ENCODE data around the gene GBGT1.
A peak's percentile ranks its signal among the peaks of the same experiment; 100 is the strongest.

GBGT1 gene

DNA sequence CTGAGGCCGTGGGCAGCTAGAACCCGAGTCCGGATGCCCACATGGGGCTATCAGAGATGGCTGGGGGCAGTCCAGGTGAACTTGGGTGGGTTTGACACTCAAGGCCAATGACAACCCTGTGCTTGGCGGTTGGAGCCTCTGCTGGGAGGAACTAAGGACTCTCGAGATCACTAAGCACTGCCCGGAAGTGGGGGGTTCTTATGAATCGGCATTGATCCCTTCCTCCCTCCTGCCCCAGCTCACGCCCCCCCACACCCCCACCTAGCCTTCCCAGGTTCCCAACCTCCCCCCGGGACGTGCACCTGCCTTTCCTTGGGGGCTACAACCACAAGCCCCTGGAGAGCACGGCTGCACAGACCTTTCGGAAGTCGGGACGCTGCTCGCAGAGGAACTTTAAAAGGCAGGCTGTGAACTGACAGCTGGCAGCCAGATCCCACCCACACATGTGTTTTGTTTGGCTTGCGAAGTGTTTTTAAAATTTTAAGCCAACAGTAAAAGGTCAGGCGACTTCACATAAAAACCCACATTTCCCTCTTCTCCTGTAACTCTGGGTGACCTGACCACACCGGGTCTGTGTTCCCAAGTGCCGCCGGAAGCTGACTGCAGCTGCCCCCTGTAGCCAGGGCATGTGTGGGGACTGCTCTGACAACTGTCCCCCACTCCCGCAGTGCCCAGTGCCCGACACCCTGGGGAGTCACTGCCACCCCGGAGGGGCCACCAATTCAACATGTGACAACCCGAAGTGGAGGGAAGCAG, 37.6 kb downstream of the GBGT1 start:
- peak; percentile 76 for DNase-seq (ENCODE audit: low spot score)

DNA sequence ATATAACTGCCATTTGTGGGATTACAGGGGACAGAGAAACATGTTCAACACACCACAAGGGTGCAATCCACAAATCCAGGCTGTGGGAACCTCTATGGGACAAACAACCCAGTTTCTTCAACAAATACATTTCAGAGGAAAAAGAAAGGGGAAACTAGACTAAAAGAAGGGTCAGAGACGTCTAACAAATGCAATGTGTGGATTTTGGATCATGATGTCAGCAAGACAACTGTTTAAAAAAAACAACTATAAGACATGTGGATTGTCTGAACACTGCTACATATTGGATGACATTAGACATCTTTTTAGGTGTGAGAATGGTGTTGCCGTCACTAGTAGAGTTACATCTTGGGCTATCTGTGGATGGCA, 38.8 kb downstream of the GBGT1 start:
- no peak for DNase-seq (ENCODE audit: low spot score)

DNA sequence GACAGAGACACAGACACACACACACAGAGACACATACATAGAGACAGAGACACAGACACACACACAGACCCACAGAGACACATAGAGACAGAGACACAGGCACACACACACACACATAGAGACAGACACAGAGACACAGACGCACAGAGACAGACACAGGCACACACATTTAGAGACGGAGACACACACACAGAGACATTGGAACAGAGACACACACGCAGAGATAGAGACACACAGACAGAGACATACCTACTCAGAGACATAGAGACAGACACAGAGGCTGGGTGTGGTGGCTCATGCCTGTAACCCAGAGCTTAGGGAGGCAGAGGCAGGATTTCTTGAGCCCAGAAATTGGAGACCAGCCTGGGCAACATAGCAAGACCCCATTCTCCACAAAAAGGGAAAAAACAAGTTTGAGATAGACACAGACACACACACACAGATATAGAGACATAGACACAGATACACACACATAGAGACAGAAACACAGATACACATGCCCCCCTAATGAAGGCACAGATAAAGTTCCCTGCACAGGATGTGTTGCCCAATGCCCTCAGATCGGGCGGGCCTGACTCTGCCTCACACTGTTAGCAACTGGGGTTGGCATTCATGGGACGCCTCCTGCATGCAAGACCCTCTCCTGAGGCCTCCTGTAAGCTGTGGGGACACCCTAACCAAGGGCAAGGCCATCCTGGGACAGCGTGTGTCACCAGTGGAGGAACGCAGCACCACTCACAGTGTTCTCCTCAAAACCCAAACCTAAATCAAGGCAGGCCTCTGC, 39.4 kb downstream of the GBGT1 start:
- DNase-seq (ENCODE audit: low spot score): no peak

DNA sequence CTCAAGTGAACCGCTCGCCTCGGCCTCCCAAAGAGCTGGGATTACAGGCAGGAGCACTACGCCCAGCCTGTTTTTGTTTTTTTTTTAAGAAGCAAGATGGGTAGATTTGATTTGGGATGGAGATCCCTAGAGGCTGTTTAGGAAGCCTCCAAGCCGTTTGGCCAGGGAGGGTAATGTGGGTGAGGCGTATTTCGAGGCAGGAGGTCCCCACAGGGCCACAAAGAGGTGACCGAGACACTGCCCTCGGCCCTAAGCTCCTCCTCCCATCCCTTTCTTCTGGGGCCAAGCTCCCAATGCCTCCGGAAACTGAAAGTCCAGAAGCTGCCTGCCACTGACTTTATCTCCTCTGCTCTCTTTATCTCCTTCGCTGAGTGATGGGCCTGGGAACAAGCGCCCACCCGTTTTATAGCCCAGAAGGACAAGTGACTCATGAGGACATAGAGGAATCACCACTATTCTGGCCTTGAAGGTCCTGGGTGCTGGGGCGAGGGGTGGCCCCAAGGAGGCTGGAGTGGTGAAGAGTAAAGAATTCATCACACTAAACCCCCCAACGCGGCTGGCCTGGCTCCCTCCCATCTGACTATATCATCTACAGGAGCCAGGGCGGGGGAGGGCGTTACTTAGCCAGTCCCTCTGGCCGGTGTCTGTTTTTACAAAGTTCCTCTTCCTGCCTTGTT, 40.6 kb downstream of the GBGT1 start:
- DNase-seq (ENCODE audit: low spot score): peak; percentile 29

DNA sequence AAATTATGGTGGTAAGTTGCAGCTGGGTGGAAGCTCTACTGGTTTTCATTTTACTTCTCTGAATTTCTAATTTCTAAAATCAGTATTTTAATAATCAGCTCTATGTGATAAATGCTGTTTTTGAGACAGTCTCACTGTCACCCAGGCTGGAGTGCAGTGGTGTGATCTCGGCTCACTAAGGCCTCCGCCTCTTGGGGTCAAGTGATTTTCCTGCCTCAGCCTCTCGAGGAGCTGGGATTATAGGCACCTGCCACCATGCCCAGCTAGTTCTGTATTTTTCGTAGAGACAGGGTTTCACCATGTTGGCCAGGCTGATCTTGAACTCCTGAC, 41.1 kb downstream of the GBGT1 start:
- DNase-seq (ENCODE audit: low spot score): no peak

DNA sequence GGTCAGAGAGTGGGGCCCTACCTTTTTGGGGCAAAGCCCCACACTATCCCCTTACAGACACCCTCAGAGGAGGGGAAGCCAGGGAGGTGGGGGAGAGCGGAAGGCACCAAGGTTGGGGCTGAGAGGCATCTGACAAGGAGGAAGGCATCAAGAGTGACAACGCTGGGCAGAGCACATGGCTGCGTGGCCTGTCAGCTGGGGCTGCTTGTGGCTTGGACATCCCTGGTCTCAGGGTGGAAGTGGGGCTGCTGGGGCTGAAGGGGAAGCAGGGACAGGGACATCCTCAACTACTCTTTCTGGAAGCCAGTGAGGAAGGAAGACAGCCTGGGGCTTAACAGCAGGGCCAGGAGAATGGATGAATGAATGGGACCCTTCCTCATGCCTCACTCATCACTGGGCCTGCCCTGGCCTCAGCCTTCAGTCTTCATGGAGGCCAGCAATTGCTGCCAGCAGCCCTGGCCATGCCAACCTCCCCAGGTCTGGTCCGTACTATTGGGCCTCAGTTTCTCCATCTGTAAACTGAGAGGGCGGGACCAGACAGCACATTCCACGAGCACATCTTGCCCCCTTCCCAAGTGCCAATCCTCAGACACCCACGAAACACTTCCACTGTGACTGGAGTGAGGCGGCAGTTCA, 41.7 kb downstream of the GBGT1 start:
- no peak for DNase-seq (ENCODE audit: low spot score)

DNA sequence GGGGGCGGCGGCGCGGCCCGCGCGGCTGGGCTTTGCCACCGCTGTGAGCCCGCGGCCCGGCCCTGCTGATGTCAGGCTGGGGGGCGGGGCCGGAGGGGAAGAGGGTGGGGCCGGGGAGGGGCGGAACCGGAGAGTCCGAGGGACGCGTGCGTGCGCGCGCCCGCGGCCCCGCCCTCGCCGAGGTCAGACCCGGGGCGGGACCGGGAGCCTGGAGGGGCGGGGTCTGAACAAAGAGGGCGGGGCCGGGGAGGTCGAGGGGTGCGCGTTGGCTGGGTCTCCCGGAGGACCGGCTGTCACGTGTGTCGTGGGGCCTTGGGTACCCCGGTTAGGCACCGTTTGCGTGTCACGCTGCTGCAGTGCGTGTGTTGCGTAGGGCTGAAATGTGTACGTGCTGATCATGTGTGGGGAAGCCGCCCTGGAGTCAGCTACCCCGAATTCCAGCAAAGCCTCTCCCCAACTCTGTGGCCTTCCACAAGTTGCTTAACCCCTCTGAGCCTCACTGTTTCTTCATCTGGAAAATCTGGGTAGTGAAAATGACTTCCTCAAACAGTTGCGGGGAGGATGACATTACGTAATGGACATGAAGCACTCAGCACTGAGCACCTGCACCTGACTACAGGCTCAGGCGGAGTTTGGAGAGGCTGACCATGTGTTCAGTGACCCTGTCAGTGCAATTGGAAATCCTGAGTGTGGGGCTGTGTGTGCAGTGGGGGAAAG, 42.4 kb downstream of the GBGT1 start, which contains the start of gene RALGDS:
TSS of gene RALGDS (minus strand) at position 43 of the 717 bp plus-strand sequence. CDS start 86 bp downstream, outside the sequence.
- DNase-seq (ENCODE audit: low spot score): peak; percentile 99

DNA sequence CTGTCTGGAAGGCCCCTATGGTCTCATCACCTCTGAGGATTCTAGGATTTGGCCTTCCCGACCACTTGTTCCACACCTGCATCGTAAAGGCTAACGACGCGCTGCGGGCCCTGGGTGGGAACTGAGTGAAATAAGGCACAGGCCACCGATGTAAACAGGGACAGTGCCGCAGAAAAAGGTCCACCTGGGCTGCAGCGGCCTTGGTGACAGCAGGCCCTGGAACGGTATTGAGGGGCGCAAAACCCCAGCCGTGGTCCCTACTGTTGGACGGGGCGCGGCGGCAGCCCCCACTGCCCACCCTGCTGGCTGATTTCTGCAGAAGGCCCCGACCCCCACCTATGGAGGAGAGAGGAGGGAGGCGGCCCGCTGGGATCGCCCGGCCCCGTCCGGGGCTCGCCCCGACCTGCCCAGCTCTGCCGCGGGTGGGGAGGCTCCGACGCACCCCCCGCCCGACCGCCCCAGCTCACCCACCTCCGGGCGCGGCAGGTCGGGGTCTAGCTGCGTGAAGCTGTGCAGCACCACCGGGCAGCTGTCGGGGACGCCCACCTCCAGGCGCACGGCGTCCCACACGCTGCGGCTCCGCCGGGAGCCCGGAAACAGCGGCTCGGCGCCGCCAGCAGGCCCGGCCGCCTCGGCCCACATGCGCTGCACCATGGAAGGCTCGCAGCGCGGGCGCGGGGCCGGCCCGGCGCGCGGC, 43.1 kb downstream of the GBGT1 start:
- DNase-seq (ENCODE audit: low spot score): peak; percentile 22

DNA sequence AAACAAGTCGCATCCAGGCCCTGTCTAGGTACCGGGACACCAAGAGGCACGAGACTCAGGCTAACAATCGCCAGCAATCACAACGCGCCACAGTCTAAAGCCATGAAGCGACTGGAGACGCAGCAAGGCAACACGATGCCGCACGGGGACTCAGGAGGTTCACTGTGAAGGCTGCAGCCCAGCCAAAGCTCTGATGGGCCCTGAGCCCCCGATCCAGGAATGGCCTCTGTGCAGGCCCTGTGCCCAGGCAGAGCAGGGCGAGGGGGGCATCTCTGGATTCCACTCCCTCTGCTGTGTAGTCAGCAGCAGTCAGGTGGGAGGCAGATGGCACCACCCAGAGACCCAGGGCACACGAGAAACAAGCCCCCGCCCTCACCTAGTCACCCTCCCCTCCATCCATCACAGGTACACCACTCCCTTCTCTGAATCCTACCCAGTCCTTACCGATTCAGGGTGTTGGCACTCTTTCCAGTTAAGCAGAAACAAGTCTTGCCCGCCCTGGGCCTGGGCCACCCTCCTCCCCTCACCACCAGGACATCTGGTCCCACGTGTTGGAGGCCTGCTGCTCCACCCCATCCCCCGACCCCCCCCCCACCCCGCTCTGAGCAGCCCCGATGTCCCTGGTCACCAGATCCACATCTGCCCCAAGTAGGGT, 43.7 kb downstream of the GBGT1 start:
- peak; percentile 27 for DNase-seq (ENCODE audit: low spot score)

DNA sequence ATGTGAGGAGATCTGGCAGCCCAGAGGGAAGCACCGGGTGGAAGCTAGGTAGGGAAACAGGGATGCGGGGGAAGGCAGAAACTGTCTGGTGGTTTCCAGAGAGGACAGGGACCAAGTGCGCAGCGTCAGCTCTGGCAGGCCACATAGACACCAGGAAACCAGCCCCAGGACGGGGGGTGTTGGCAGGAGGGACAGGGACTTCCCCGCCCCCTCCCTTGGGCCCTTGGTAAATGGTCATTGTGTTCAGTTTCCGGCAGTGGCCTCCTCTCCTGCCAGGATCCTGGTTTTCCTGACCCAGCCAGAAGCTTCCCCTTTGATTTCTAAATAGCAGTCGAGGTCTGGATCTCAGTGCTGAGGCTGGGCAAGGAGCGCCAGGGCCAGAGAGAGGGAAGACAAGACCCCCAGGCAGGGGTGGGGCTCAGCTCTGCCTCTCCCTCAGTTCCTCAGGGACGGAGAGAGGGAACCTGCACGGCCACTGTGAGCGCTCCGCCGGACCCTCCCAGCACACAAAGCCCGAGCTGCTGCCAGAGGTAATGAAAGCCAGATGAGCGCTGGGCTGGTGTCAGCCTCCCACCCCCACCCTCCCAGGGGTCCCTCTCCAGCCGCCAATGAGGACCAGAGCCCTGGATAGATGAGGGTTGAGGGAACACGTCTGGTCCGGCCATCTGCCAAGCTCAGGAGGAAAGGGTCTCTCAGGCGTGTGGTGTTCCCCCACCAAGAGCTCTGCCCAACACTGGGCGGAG, 44.4 kb downstream of the GBGT1 start:
- peak; percentile 50 for DNase-seq (ENCODE audit: low spot score)

DNA sequence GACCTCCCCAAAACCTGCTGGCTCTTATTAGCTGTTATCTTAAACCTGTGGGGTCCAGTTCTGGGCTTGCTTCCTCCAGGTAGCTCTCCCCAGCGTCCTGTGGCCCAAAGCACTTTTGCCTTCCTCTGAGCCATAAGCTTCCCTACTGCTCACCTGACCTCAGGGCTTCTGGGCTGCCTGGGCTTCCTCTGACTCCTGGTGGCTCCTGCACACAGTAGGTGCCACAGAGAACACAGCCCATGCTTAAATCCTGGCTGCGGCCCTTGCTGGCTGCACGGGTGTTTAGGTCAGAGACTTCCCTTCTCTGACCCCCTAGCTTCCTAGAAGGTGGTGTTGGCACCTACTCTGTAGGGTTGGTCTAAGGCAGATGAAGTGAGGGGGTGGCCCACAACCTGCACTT, 45.1 kb downstream of the GBGT1 start:
- no peak for DNase-seq (ENCODE audit: low spot score)

DNA sequence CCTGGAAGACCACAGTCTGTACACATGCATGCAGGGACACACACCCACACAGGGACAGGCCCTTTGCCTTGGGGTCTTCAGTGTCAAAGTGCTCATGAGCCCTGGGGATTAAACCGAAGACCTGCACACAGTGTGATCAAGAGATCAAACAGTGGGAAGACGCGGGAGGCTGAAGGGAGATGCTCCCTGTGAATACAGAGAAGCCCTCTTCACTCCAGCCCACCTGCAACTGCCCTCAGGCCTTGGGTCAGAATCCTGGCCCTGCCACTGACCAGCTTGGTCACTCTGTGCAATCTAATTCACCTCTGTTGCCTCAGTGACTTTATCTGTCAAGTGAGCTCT, 45.6 kb downstream of the GBGT1 start:
- DNase-seq (ENCODE audit: low spot score): no peak

DNA sequence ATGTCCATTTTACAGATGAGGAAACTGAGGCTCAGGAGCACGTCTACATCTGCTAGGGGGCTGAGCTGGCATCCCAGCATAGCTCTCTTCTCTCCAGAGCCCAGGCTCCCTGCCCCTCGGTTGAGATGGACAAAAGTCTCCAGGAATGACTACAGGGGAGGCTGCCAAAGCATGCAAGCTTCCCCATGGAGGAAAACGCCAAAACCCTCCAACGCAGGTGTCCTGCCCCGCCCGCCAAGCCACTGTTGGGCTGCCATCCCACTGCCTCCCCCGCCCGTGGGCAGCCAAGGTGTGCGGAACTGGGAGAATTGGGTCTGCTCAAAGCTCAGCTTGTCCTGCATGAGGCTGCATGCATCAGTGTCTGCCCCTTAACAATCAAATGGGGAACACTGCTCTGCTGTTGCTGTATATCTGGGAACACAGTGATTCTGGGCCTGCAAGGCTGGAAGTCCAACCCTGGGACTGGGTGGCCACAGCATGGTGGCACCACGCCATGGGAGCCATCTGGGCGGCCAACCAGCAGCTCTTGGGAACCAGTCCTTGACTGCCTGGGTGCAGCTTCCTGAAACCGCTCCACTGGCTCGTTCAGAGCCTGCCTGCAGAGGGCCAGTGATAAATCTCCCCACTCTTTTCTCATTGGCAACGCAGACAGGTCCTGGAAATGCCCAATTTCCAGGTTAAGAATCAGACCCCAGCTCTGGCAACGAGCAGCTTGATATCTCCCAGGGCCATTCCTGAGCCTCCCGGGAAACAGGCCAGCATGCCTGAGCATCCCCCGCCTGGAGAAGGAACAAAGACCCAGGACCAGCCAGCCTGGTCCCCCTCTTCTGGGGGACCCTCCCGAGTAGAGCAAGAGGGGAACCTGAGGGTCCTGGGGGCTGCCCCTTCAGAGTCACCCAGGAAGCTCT, 46.2 kb downstream of the GBGT1 start:
- DNase-seq (ENCODE audit: low spot score): peak; percentile 30

DNA sequence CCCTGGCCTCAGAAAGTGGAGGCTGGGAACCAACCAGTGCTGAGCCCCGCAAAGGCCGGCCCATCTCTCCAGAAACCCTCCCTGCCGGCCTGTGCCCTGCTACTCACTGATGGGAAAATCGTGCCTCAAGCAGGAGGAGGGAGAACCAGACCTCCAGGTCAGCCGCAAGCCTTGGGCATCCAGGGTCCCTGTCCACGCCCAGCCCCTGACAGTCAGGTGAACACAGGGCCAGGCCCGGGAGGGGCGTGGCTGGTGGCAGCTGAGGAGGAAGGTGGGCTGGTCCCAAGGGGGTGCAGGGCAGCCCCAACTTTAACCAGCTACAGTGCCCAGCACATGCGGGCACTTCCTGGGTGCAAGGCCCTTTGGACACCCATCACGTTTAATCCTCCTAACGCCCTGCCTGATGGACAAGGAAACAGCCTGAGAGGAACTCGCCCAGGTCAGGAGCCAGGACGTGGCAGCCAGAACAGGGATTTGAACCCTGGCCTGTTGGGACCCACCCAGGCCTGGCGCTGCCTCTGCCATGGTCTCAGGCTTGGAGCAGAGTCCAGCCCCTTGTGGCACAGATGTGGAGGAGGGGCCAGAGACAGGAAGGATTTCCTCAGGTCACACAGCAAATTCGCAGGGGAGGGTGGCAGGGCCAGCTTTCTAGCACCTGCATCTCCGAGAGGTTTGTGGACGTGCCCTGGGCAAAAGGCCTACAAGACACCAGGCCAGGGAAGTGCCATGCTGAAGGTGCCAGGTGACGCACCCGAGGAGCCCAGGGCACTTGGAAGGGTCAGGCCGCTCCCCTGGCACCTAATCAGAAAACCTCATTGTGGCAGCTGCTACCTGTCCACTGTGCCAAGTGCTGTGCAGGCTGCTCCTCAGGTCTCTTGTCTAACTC, 47.1 kb downstream of the GBGT1 start:
- DNase-seq (ENCODE audit: low spot score): no peak

DNA sequence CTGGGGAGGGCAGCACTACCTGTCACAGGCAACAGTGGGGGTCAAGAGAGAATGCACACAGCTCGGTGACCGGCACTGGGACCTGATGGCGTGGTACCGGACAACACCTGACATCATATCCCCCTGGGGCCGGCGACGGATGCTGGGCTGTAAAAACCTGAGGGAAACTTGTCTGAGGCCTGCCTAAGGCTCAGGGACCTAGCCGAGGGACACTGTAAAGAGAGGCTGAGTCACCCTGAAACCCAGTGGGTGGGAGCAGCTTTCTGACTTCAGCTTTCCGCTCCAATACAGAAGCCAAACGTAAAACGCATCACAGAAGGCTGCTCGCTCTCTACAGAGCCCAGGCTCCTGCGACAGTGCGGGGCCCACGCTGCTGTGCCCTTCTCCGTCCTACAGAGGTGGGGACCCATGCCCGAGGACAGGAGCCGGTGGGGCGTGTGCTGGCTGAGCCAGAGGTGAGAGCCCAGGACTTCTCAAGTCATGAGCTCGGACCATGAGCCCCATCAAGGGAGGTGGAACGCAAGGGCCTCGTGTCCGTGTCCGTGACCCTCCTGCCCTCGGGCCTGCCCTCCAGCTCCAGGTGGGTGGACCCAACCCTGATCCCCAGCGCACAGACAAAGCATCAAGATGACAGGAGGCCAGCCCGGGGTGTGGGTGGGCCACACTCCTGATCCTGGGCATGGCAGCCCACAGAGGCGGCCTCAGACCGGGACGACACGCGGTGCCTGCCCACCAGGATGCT, 47.9 kb downstream of the GBGT1 start:
- peak; percentile 52 for DNase-seq (ENCODE audit: low spot score)

DNA sequence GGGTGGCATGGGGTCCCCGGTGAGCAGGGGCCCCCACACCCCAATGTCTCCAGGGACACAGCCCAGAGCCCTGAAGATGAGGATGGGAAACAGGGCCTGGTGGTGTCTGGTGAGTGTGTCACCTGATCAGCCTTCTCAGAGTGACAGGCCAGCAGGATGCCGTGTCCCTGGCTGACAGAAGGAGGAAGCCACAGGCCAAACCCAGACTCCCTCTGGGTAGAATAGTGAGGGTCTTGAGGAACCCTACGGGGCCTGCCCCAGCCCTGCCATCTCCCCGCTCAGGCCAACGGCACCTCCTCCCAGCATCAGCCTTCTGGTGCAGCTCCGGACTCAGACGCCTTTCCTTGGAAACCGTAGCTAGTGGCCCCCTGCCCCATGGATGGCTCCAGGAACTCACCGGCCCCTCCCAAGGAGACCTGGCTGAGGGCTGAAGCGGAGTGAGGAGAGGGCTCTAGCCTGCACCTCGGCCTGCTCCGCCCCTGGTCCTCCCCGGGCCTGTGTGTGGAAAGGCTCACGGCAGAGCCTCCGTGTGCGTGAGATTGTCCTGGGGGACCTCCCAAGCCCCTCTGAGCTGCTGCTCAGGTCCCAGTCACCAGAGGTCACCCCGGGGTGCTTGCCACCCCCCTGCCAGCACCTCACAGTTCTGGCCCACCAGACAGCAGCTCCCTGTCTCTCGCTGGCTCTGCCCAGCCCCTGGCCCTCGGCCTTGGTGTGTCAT, 48.7 kb downstream of the GBGT1 start:
- DNase-seq (ENCODE audit: low spot score): no peak
